ENCODE data around the gene AZIN2. TPM values are rescaled to one million over a fixed set of nuclear protein-coding genes. Genes with fewer than 3 reads are reported as not detected.
A peak's percentile ranks its signal among the peaks of the same experiment; 100 is the strongest.

Gene AZIN2
- total and polyA plus RNA-seq, 10 of the 15 experiments (the other 5 are each of a cell fraction or from before 2014, with no cell fraction given): 0.02 to 0.85 (median 0.23) TPM

- no peak for TF ChIP-seq TCF12 (IDR thresholded peaks at IDR 0.05; ENCODE audit: low read depth, low read length)
- TF ChIP-seq IKZF1 (conservative IDR thresholded peaks at IDR 0.05): no peak
- TF ChIP-seq, protein P1, sequence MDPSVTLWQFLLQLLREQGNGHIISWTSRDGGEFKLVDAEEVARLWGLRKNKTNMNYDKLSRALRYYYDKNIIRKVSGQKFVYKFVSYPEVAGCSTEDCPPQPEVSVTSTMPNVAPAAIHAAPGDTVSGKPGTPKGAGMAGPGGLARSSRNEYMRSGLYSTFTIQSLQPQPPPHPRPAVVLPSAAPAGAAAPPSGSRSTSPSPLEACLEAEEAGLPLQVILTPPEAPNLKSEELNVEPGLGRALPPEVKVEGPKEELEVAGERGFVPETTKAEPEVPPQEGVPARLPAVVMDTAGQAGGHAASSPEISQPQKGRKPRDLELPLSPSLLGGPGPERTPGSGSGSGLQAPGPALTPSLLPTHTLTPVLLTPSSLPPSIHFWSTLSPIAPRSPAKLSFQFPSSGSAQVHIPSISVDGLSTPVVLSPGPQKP (IDR thresholded peaks at IDR 0.05; ENCODE audit: low read depth, low read length): no peak
- TF ChIP-seq EED (IDR thresholded peaks at IDR 0.05; ENCODE audit: low read depth): peak; percentile 24; the same call in 1 of the 2 replicates
- TF ChIP-seq SUPT20H (IDR thresholded peaks at IDR 0.05; ENCODE audit: borderline replicate concordance, control insufficient read depth, low read depth, low read length): no peak
- no peak for TF ChIP-seq FOXM1 (IDR thresholded peaks at IDR 0.05; ENCODE audit: low read depth, low read length)
- no peak for TF ChIP-seq HCFC1 (IDR thresholded peaks at IDR 0.05; ENCODE audit: low read length)
- no peak for TF ChIP-seq POU2F2 (IDR thresholded peaks at IDR 0.05; ENCODE audit: borderline replicate concordance, low read depth, low read length)
- TF ChIP-seq PML (IDR thresholded peaks at IDR 0.05; ENCODE audit: low read length): no peak
- TF ChIP-seq RAD21 (IDR thresholded peaks at IDR 0.05; ENCODE audit: insufficient read depth, low read depth, low read length): no peak
- peak; percentile 39 for TF ChIP-seq JUNB (IDR thresholded peaks at IDR 0.05)
- TF ChIP-seq MYC (IDR thresholded peaks at IDR 0.05; ENCODE audit: insufficient read depth, insufficient read length, insufficient replicate concordance, low read length, severe bottlenecking): no peak
- no peak for TF ChIP-seq STAT1 (conservative IDR thresholded peaks at IDR 0.05)
- TF ChIP-seq CREM (IDR thresholded peaks at IDR 0.05; ENCODE audit: low read depth): peak; percentile 9; the same call in 1 of the 2 replicates
- no peak for TF ChIP-seq RB1 (IDR thresholded peaks at IDR 0.05; ENCODE audit: borderline replicate concordance)
Measured at GRCh38 chr1:33120436-33121231, 39.7 kb downstream of the AZIN2 start (continued).
